SK-N-SH (cell line): ENCODE results near the gene HIF3A. TPM values are rescaled to one million over a fixed set of nuclear protein-coding genes. Genes with fewer than 3 reads are reported as not detected.
A peak's percentile ranks its signal among the peaks of the same experiment; 100 is the strongest.

ENCODE experiments used
- CTCF ChIA-PET: fragments of 300-600, 350-600 bp; formaldehyde crosslinking; extraction: SDS; loops from one replicate; lab custom pipeline; 2021; lab: Yijun Ruan, JAX
- POLR2A ChIA-PET: fragments of 350-600 bp; sonication (Branson Sonifier 250); formaldehyde crosslinking; extraction: SDS; loops from one replicate; lab custom pipeline; 2020; ENCODE audit warnings: antibody characterized with exemption, inconsistent platforms; lab: Yijun Ruan, JAX
- DNase-seq: peaks from one replicate; pipeline ENCODE4 v3.0.0; 2012
- H2AFZ ChIP-seq: fragments of 200-600 bp; sonication (generic); 2 replicates; pipeline ENCODE4 v1.8.1; 2016; ENCODE audit warnings: antibody characterized with exemption, mild to moderate bottlenecking, low read depth
- H3F3A ChIP-seq: fragments of 200-600 bp; sonication (generic); replicated peaks from 2 replicates; pipeline ENCODE3; 2016; ENCODE audit warnings: antibody characterized with exemption, mild to moderate bottlenecking; ENCODE audit not compliant: insufficient read depth
- H3K27ac ChIP-seq, 2 experiments: fragments of 200-500 bp in 1 of 2; fragments of 200-600 bp in 1 of 2; sonication (Bioruptor generic) in 1 of 2; sonication (generic), shearing (Covaris generic) in 1 of 2; 2 replicates each; pipeline versions ENCODE4 v1.5.1 to v1.6.1; 2014 to 2016; ENCODE audit warnings: low read depth in 2 of 2, inconsistent platforms in 1 of 2, low read length in 1 of 2, mild to moderate bottlenecking in 1 of 2, mixed read lengths in 1 of 2
- H3K27me3 ChIP-seq: fragments of 200-600 bp; sonication (generic), shearing (Covaris generic); 2 replicates; pipeline ENCODE4 v1.6.1; 2016; ENCODE audit warnings: mixed run types; ENCODE audit not compliant: insufficient read depth
- H3K36me3 ChIP-seq, 2 experiments: fragments of 200-500 bp in 1 of 2; fragments of 200-600 bp in 1 of 2; sonication (Bioruptor generic) in 1 of 2; sonication (generic) in 1 of 2; replicated peaks in 1 of 2; 2 replicates each; pipeline versions ENCODE3 to v1.5.1; 2014 to 2016; ENCODE audit warnings: low read length in 1 of 2, mild to moderate bottlenecking in 1 of 2; ENCODE audit not compliant: insufficient read depth in 2 of 2, control insufficient read depth in 1 of 2
- H3K4me1 ChIP-seq, 2 experiments: fragments of 200-500 bp in 1 of 2; fragments of 200-600 bp in 1 of 2; sonication (Bioruptor generic) in 1 of 2; sonication (generic), shearing (Covaris generic) in 1 of 2; 2 replicates each; pipeline versions ENCODE4 v1.5.1 to v1.6.1; 2014 to 2016; ENCODE audit warnings: low read depth in 1 of 2, low read length in 1 of 2, mixed run types in 1 of 2; ENCODE audit not compliant: insufficient read depth in 2 of 2, control insufficient read depth in 1 of 2
- H3K4me2 ChIP-seq: fragments of 200-600 bp; sonication (generic), shearing (Covaris generic); 2 replicates; pipeline ENCODE4 v1.6.1; 2017; ENCODE audit warnings: mixed run types
- H3K4me3 ChIP-seq, 2 experiments: fragments of 200-500 bp in 1 of 2; fragments of 200-600 bp in 1 of 2; sonication (Bioruptor generic) in 1 of 2; sonication (generic), shearing (Covaris generic) in 1 of 2; 2 replicates each; pipeline versions ENCODE4 v1.5.1 to v1.8.1; 2014 to 2016; ENCODE audit warnings: low read depth in 2 of 2, inconsistent platforms in 1 of 2, low read length in 1 of 2, mild to moderate bottlenecking in 1 of 2, mixed read lengths in 1 of 2, moderate library complexity in 1 of 2
- H3K79me2 ChIP-seq: fragments of 200-600 bp; sonication (generic); 2 replicates; pipeline ENCODE4 v1.8.1; 2017; ENCODE audit warnings: mild to moderate bottlenecking; ENCODE audit not compliant: insufficient read depth
- H3K9ac ChIP-seq: fragments of 200-600 bp; sonication (generic); 2 replicates; pipeline ENCODE4 v1.6.1; 2017; ENCODE audit warnings: mixed run types
- H3K9me2 ChIP-seq: fragments of 200-600 bp; sonication (generic); 2 replicates; pipeline ENCODE4 v1.6.1; 2017; ENCODE audit warnings: mixed run types
- H3K9me3 ChIP-seq: fragments of 200-600 bp; sonication (generic); 2 replicates; pipeline ENCODE4 v1.6.1; 2017; ENCODE audit warnings: mixed run types, mild to moderate bottlenecking, moderate library complexity
- H4K20me1 ChIP-seq: fragments of 200-600 bp; sonication (generic); 2 replicates; pipeline ENCODE4 v1.6.1; 2017; ENCODE audit warnings: mild to moderate bottlenecking, mixed run types; ENCODE audit not compliant: insufficient read depth
- CHD2 ChIP-seq: fragments of 150-350 bp; IDR thresholded peaks from 2 replicates; pipeline ENCODE4 v1.6.1; 2018; ENCODE audit warnings: low read length; ENCODE audit not compliant: partially characterized antibody
- ELF1 ChIP-seq: IDR thresholded peaks from 2 replicates; pipeline ENCODE4 v1.4.0; 2012
- EP300 ChIP-seq, 2 experiments: IDR thresholded peaks; 2 replicates each; pipeline versions ENCODE4 v1.4.0 to v1.6.1; 2012; ENCODE audit warnings: borderline replicate concordance in 1 of 2, low read depth in 1 of 2, low read length in 1 of 2
- EZH2phosphoT487 ChIP-seq: fragments of 200-600 bp; sonication (generic); IDR thresholded peaks from 2 replicates; pipeline ENCODE4 v1.6.1; 2017; ENCODE audit warnings: low read depth, mixed run types, mild to moderate bottlenecking, antibody characterized with exemption, moderate library complexity, borderline replicate concordance
- FOSL2 ChIP-seq: IDR thresholded peaks from 2 replicates; pipeline ENCODE4 v1.4.0; 2012; ENCODE audit warnings: low read depth, mild to moderate bottlenecking, moderate library complexity, borderline replicate concordance
- FOXJ3 ChIP-seq: sonication (generic); formaldehyde crosslinking; IDR thresholded peaks from 2 replicates; pipeline ENCODE4 v1.5.1; 2020; ENCODE audit warnings: mild to moderate bottlenecking, missing genetic modification reagents
- GABPA ChIP-seq: IDR thresholded peaks from 2 replicates; pipeline ENCODE4 v1.4.0; 2012; ENCODE audit warnings: low read depth, mild to moderate bottlenecking
- GATA2 ChIP-seq: sonication (generic); formaldehyde crosslinking; IDR thresholded peaks from 2 replicates; pipeline ENCODE4 v1.5.0; 2020; ENCODE audit warnings: mild to moderate bottlenecking, missing genetic modification reagents
- MEF2A ChIP-seq: IDR thresholded peaks from 2 replicates; pipeline ENCODE4 v1.4.0; 2012; ENCODE audit warnings: low read depth, borderline replicate concordance
- MXI1 ChIP-seq: IDR thresholded peaks from 2 replicates; pipeline ENCODE4 v1.6.1; 2012; ENCODE audit warnings: mild to moderate bottlenecking, low read depth, low read length, improper control_type of control experiment
- NRF1 ChIP-seq: IDR thresholded peaks from 2 replicates; pipeline ENCODE4 v1.6.1; 2012; ENCODE audit warnings: low read depth, mild to moderate bottlenecking, low read length
- PBX3 ChIP-seq: IDR thresholded peaks from 2 replicates; pipeline ENCODE4; 2012
- RAD21 ChIP-seq: IDR thresholded peaks from 2 replicates; pipeline ENCODE4 v1.6.1; 2012; ENCODE audit warnings: mild to moderate bottlenecking, low read length
- RCOR1 ChIP-seq: fragments of 150-350 bp; IDR thresholded peaks from 2 replicates; pipeline ENCODE4 v1.6.1; 2017; ENCODE audit warnings: antibody characterized with exemption, low read length
- RXRA ChIP-seq: IDR thresholded peaks from 2 replicates; pipeline ENCODE4 v1.4.0; 2012; ENCODE audit warnings: low read depth, mild to moderate bottlenecking, borderline replicate concordance
- SIN3A ChIP-seq: IDR thresholded peaks from 2 replicates; pipeline ENCODE4 v1.6.1; 2012; ENCODE audit warnings: low read depth, mild to moderate bottlenecking, low read length, moderate library complexity, borderline replicate concordance
- SMC3 ChIP-seq: IDR thresholded peaks from 2 replicates; pipeline ENCODE4 v1.6.1; 2012; ENCODE audit warnings: low read depth, low read length, improper control_type of control experiment
- TAF1 ChIP-seq: IDR thresholded peaks from 2 replicates; pipeline ENCODE4 v1.6.1; 2012; ENCODE audit warnings: low read depth, mild to moderate bottlenecking, low read length, moderate library complexity, borderline replicate concordance
- TCF12 ChIP-seq: IDR thresholded peaks from 2 replicates; pipeline ENCODE4 v1.4.0; 2012
- TEAD4 ChIP-seq: IDR thresholded peaks from 2 replicates; pipeline ENCODE4 v1.4.0; 2012; ENCODE audit warnings: mild to moderate bottlenecking, borderline replicate concordance; ENCODE audit not compliant: insufficient read depth
- USF1 ChIP-seq: IDR thresholded peaks from 2 replicates; pipeline ENCODE4 v1.4.0; 2012; ENCODE audit warnings: low read depth, borderline replicate concordance
- WGBS: methylation state at CpG from one replicate; pipeline ENCODE4 v1.1.6; 2017; ENCODE audit warnings: low lambda C conversion rate; 5-methylcytosine and 5-hydroxymethylcytosine counted together
- polyA plus RNA-seq, 3 experiments: library from polyadenylated mRNA; depleted of rRNA; stranded (reverse); fragments of >200 nt; gene quantifications; 2 replicates each; pipeline ENCODE4 v1.2.3, GENCODE V29; 2012
- TF ChIP-seq, protein P1 (sequence below): fragments of 150-350 bp; IDR thresholded peaks from 2 replicates; pipeline ENCODE4 v1.6.1; 2016; ENCODE audit warnings: mild to moderate bottlenecking, low read depth, low read length
- TF ChIP-seq, protein P2 (sequence below): IDR thresholded peaks from 2 replicates; pipeline ENCODE4 v1.6.1; 2012; ENCODE audit warnings: mild to moderate bottlenecking, low read depth, low read length, moderate library complexity
- TF ChIP-seq, protein P3 (sequence below): IDR thresholded peaks from 2 replicates; pipeline ENCODE4 v1.4.0; 2012; ENCODE audit warnings: low read depth
- TF ChIP-seq, protein P4 (sequence below): fragments of 200-600 bp; sonication (generic); IDR thresholded peaks from 2 replicates; pipeline ENCODE4 v1.6.1; 2017; ENCODE audit warnings: antibody characterized with exemption, mild to moderate bottlenecking, moderate library complexity

The HIF3A gene
- polyA plus RNA-seq, 1 of the 3 experiments (the other 2 are of a cell fraction): 0.92 TPM

DNA sequence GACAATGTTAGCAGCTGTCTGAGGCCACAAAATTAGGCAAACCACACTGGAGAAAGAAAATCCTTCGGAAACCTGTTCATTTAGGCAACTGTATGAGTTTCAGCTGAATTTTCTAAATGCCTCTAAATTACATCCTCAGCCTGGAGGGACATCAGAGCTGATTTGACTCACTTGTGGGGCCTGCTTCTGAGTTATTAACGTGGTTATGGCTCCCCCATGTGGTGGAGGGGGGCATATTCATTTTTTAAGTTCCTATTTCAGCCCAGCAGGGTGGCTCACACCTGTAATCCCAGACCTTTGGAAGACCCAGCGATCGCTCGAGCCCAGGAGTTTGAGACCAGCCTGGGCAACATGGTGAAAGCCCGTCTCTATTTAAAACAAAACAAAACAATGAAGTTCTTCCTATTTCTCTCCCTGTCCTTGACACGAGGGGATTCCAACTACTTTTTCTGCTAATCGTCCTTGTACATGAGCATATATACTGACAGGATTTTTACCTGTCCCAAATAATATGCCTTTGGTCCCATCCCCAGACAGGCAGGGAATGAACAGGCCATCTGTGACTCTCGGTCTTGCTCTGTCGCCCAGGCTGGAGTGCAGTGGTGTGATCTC lies 31.5 kb upstream of the HIF3A start:
- CTCF ChIA-PET: interaction anchor here (0.6 to 9.4 kb wide), 47 partner anchors 8 to 256 kb away, joined by 3 to 132 read pairs (median 5); partner anchors contain the start of genes IGFL4, PGLYRP1 and PPP5C
- POLR2A ChIA-PET: no interaction called here
- 3% methylated on average over 10 of the region's 10 CpGs for WGBS
- DNase-seq: peak; percentile 78
- H2AFZ ChIP-seq: no peak overlapping the region
- no peaks in the 10 kb centered on the region for H3K9me3 ChIP-seq
- H3K4me2 ChIP-seq: no peak overlapping the region
- no peak overlapping the region for H3K9ac ChIP-seq
- H3K79me2 ChIP-seq: no peaks in the 10 kb centered on the region
- no peak overlapping the region for H3K27ac ChIP-seq
- H3K36me3 ChIP-seq: no peaks in the 10 kb centered on the region
- peaks cover 5% of the 10 kb centered on the region for H3F3A ChIP-seq
- H4K20me1 ChIP-seq: no peaks in the 10 kb centered on the region
- no peaks in the 10 kb centered on the region for H3K9me2 ChIP-seq
- no peaks in the 10 kb centered on the region for H3K4me1 ChIP-seq
- H3K27me3 ChIP-seq: peaks cover 30% of the 10 kb centered on the region
- H3K4me3 ChIP-seq: peak overlapping the region in 1 of 2 experiments; percentile 7; a peak in 1 of 4 replicates
- no peak for TF ChIP-seq RCOR1
- no peak for TF ChIP-seq TEAD4
- no peak for TF ChIP-seq TAF1
- TF ChIP-seq USF1: no peak
- peak; percentile 83 for TF ChIP-seq SMC3
- TF ChIP-seq GATA2 (CRISPR knock-in tag): no peak
- TF ChIP-seq MEF2A: no peak
- no peak for TF ChIP-seq FOXJ3
- peak; percentile 90 for TF ChIP-seq RAD21
- TF ChIP-seq MXI1: no peak
- TF ChIP-seq, protein P1, sequence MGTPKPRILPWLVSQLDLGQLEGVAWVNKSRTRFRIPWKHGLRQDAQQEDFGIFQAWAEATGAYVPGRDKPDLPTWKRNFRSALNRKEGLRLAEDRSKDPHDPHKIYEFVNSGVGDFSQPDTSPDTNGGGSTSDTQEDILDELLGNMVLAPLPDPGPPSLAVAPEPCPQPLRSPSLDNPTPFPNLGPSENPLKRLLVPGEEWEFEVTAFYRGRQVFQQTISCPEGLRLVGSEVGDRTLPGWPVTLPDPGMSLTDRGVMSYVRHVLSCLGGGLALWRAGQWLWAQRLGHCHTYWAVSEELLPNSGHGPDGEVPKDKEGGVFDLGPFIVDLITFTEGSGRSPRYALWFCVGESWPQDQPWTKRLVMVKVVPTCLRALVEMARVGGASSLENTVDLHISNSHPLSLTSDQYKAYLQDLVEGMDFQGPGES: no peak
- no peak for TF ChIP-seq EP300 (IDR thresholded peaks at IDR 0.05; ENCODE audit: borderline replicate concordance in 1 of 2, low read depth in 1 of 2, low read length in 1 of 2)
- TF ChIP-seq SIN3A: no peak
- TF ChIP-seq, protein P2, sequence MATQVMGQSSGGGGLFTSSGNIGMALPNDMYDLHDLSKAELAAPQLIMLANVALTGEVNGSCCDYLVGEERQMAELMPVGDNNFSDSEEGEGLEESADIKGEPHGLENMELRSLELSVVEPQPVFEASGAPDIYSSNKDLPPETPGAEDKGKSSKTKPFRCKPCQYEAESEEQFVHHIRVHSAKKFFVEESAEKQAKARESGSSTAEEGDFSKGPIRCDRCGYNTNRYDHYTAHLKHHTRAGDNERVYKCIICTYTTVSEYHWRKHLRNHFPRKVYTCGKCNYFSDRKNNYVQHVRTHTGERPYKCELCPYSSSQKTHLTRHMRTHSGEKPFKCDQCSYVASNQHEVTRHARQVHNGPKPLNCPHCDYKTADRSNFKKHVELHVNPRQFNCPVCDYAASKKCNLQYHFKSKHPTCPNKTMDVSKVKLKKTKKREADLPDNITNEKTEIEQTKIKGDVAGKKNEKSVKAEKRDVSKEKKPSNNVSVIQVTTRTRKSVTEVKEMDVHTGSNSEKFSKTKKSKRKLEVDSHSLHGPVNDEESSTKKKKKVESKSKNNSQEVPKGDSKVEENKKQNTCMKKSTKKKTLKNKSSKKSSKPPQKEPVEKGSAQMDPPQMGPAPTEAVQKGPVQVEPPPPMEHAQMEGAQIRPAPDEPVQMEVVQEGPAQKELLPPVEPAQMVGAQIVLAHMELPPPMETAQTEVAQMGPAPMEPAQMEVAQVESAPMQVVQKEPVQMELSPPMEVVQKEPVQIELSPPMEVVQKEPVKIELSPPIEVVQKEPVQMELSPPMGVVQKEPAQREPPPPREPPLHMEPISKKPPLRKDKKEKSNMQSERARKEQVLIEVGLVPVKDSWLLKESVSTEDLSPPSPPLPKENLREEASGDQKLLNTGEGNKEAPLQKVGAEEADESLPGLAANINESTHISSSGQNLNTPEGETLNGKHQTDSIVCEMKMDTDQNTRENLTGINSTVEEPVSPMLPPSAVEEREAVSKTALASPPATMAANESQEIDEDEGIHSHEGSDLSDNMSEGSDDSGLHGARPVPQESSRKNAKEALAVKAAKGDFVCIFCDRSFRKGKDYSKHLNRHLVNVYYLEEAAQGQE: 0 out of 2 replicates have a peak, but pooled peaks have one; percentile 21
- no peak for TF ChIP-seq EZH2phosphoT487
- no peak for TF ChIP-seq GABPA
- no peak for TF ChIP-seq CHD2
- no peak for TF ChIP-seq PBX3
- TF ChIP-seq, protein P3, sequence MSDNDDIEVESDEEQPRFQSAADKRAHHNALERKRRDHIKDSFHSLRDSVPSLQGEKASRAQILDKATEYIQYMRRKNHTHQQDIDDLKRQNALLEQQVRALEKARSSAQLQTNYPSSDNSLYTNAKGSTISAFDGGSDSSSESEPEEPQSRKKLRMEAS: no peak
- no peak for TF ChIP-seq ELF1
- no peak for TF ChIP-seq NRF1
- TF ChIP-seq TCF12: no peak
- TF ChIP-seq RXRA: no peak
- TF ChIP-seq, protein P4, sequence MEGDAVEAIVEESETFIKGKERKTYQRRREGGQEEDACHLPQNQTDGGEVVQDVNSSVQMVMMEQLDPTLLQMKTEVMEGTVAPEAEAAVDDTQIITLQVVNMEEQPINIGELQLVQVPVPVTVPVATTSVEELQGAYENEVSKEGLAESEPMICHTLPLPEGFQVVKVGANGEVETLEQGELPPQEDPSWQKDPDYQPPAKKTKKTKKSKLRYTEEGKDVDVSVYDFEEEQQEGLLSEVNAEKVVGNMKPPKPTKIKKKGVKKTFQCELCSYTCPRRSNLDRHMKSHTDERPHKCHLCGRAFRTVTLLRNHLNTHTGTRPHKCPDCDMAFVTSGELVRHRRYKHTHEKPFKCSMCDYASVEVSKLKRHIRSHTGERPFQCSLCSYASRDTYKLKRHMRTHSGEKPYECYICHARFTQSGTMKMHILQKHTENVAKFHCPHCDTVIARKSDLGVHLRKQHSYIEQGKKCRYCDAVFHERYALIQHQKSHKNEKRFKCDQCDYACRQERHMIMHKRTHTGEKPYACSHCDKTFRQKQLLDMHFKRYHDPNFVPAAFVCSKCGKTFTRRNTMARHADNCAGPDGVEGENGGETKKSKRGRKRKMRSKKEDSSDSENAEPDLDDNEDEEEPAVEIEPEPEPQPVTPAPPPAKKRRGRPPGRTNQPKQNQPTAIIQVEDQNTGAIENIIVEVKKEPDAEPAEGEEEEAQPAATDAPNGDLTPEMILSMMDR: peak; percentile 87
- no peak for TF ChIP-seq FOSL2
